Measurements from ENCODE around the gene TNIK.

The TNIK gene

GRCh38 chr3:171058873-171059603 lies 401.2 kb downstream of the TNIK start:
- no peak for DNase-seq

GRCh38 chr3:171058058-171058457 lies 402.1 kb downstream of the TNIK start:
- no peak for DNase-seq

GRCh38 chr3:171057072-171057471 lies 403.1 kb downstream of the TNIK start:
- no peak for DNase-seq

- no peak for DNase-seq
Measured at GRCh38 chr3:171056528-171056927, 403.7 kb downstream of the TNIK start.

GRCh38 chr3:171055336-171056178 lies 404.6 kb downstream of the TNIK start:
- no peak for DNase-seq

GRCh38 chr3:171054921-171055320 lies 405.3 kb downstream of the TNIK start:
- DNase-seq: no peak

GRCh38 chr3:171054231-171054630 lies 406.0 kb downstream of the TNIK start:
- DNase-seq: no peak

- peak; percentile 27 for DNase-seq
Measured at GRCh38 chr3:171049861-171050444, 410.3 kb downstream of the TNIK start.

GRCh38 chr3:171046760-171047159 lies 413.4 kb downstream of the TNIK start:
- DNase-seq: no peak

- no peak for DNase-seq
Measured at GRCh38 chr3:171044835-171045793, 415.1 kb downstream of the TNIK start.

- no peak for DNase-seq
Measured at GRCh38 chr3:171044384-171044783, 415.8 kb downstream of the TNIK start.

GRCh38 chr3:171039674-171040073 lies 420.5 kb downstream of the TNIK start:
- no peak for DNase-seq

GRCh38 chr3:171038342-171038741 lies 421.9 kb downstream of the TNIK start:
- no peak for DNase-seq

GRCh38 chr3:171028779-171029232 lies 431.4 kb downstream of the TNIK start:
- no peak for DNase-seq

GRCh38 chr3:171028025-171028778 lies 432.0 kb downstream of the TNIK start:
- DNase-seq: peak; percentile 28

- DNase-seq: no peak
Measured at GRCh38 chr3:171026597-171027293, 433.5 kb downstream of the TNIK start, which contains the start of gene SLC2A2. Gene SLC2A2 (minus strand): TSS chr3:171026720. CDS start chr3:171026670, 50 bp downstream.

- DNase-seq: no peak
Measured at GRCh38 chr3:171023566-171023965, 436.6 kb downstream of the TNIK start.

GRCh38 chr3:171021377-171021776 lies 438.8 kb downstream of the TNIK start:
- DNase-seq: no peak

- DNase-seq: no peak
Measured at GRCh38 chr3:171018156-171018935, 441.9 kb downstream of the TNIK start.
